Caco-2 (cell line): ENCODE results near the gene ADGRG3. TPM values are rescaled to one million over a fixed set of nuclear protein-coding genes. Genes with fewer than 3 reads are reported as not detected.

ENCODE experiments used
- BruUV-seq: library from RNA; stranded (reverse); fragments of 400-500 nt; replicated peaks from 2 replicates; lab custom pipeline; 2021; lab: Mats Ljungman, UMichigan
- CTCF ChIA-PET: fragments of 300-600 bp; sonication (Branson Sonifier 250); formaldehyde crosslinking; loops from one replicate; lab custom pipeline; 2022; ENCODE audit warnings: antibody characterized with exemption; lab: Charles Lee
- POLR2A ChIA-PET: fragments of 300-600 bp; sonication (Branson Sonifier 250); formaldehyde crosslinking; loops from one replicate; lab custom pipeline; 2022; ENCODE audit warnings: antibody characterized with exemption; lab: Charles Lee
- DNase-seq, 2 experiments: peaks; one replicate each; pipeline versions ENCODE4 v3.0.0 to v3.0.0-alpha.2; 2020 to 2022
- H3K27me3 ChIP-seq: replicated peaks from 2 replicates; pipeline ENCODE4 v1.6.0; 2011; ENCODE audit warnings: low read length; ENCODE audit not compliant: control insufficient read depth, insufficient read depth
- H3K36me3 ChIP-seq: 2 replicates; pipeline ENCODE4 v1.5.1; 2011; ENCODE audit warnings: low read length; ENCODE audit not compliant: control insufficient read depth, insufficient read depth
- H3K4me1 ChIP-seq: fragments of 250-450 bp; sonication (Bioruptor Pico); 2 replicates; pipeline ENCODE4 v1.5.1; 2020; ENCODE audit warnings: mild to moderate bottlenecking
- H3K4me3 ChIP-seq: 2 replicates; pipeline ENCODE4 v1.5.1; 2011; ENCODE audit warnings: low read depth, mild to moderate bottlenecking, control low read depth, low read length
- H3K9me3 ChIP-seq: fragments of 250-450 bp; sonication (Bioruptor Pico); 2 replicates; pipeline ENCODE4 v1.5.1; 2020; ENCODE audit warnings: mild to moderate bottlenecking, moderate library complexity
- H3K27ac Mint-ChIP-seq: one replicate; pipeline ENCODE4 v1.8.0; 2022; ENCODE audit warnings: mixed read lengths; ENCODE audit not compliant: unreplicated experiment
- H3K27me3 Mint-ChIP-seq: one replicate; pipeline ENCODE4 v1.8.0; 2022; ENCODE audit warnings: mixed read lengths; ENCODE audit not compliant: insufficient read depth, unreplicated experiment
- H3K36me3 Mint-ChIP-seq: one replicate; pipeline ENCODE4 v1.8.0; 2022; ENCODE audit warnings: mild to moderate bottlenecking, mixed read lengths; ENCODE audit not compliant: insufficient read depth, unreplicated experiment
- H3K4me1 Mint-ChIP-seq: one replicate; pipeline ENCODE4 v1.8.0; 2022; ENCODE audit warnings: low read depth, mixed read lengths; ENCODE audit not compliant: unreplicated experiment
- H3K4me3 Mint-ChIP-seq: one replicate; pipeline ENCODE4 v1.8.0; 2022; ENCODE audit warnings: mild to moderate bottlenecking, moderate library complexity, mixed read lengths; ENCODE audit not compliant: unreplicated experiment
- H3K9me3 Mint-ChIP-seq: one replicate; pipeline ENCODE4 v1.8.0; 2022; ENCODE audit warnings: mixed read lengths; ENCODE audit not compliant: unreplicated experiment
- CTCF ChIP-seq, 2 experiments: fragments of 200-600 bp in 1 of 2; IDR thresholded peaks; 1 replicate in 1 of 2; 2 replicates in 1 of 2; pipeline versions ENCODE4 v1.5.1 to v1.8.0; 2011 to 2022; ENCODE audit warnings: antibody characterized with exemption in 1 of 2, control low read depth in 1 of 2, inconsistent platforms in 1 of 2, low read depth in 1 of 2, low read length in 1 of 2, mild to moderate bottlenecking in 1 of 2, moderate library complexity in 1 of 2; ENCODE audit not compliant: insufficient read depth in 1 of 2, severe bottlenecking in 1 of 2, unreplicated experiment in 1 of 2
- intact Hi-C: fragments of 100-400 bp; cut with micrococcal nuclease; formaldehyde crosslinking; loops from one replicate; pipeline ENCODE4 v1.10.0; 2022; ENCODE audit not compliant: unreplicated experiment
- total RNA-seq: library from RNA; stranded (reverse); gene quantifications from 2 replicates; pipeline ENCODE4 v1.2.3, GENCODE V29; 2022

ADGRG3 gene
- total RNA-seq, 1 experiment from 2014 or later = 0.25 TPM

GRCh38 chr16:57704905-57705852 lies 37.1 kb downstream of the ADGRG3 start:
- TF ChIP-seq CTCF (IDR thresholded peaks at IDR 0.05; ENCODE audit: insufficient read depth in 1 of 2, low read depth in 1 of 2, low read length in 1 of 2, severe bottlenecking in 1 of 2, unreplicated experiment in 1 of 2) = no peak
- POLR2A ChIA-PET = no interaction called here
- H3K27me3 ChIP-seq = no peaks in the 10 kb centered on the region
- Mint-ChIP-seq H3K4me1 (peaks cover 35% of the 10 kb centered on the region), H3K4me3 (peak overlapping the region; percentile 64), H3K36me3 (no peaks in the 10 kb centered on the region), H3K27ac (peak overlapping the region; percentile 87), H3K27me3 (no peaks in the 10 kb centered on the region), H3K9me3 (peaks cover 15% of the 10 kb centered on the region)
- H3K4me3 ChIP-seq = no peak overlapping the region
- H3K36me3 ChIP-seq = no peaks in the 10 kb centered on the region
- H3K9me3 ChIP-seq = no peaks in the 10 kb centered on the region
- BruUV-seq = no TSS peak
- peaks cover 56% of the 10 kb centered on the region for H3K4me1 ChIP-seq
- CTCF ChIA-PET = interaction anchor here (1.5 to 2.2 kb wide), 2 partner anchors 31 to 114 kb away, joined by 6 to 10 read pairs; partner anchors contain the start of gene KATNB1
- DNase-seq = no peak
- intact Hi-C loops = loop anchor here (1.0 to 5.0 kb wide), 2 partner anchors 15 to 38 kb away; partner anchors contain the start of gene ADGRG3

- Histone ChIP-seq H3K4me3 (no peak overlapping the region), H3K4me1 (peaks cover 44% of the 10 kb centered on the region), H3K27me3 (no peaks in the 10 kb centered on the region), H3K36me3 (no peaks in the 10 kb centered on the region), H3K9me3 (no peaks in the 10 kb centered on the region)
- Mint-ChIP-seq H3K4me1 (peaks cover 25% of the 10 kb centered on the region), H3K27me3 (no peaks in the 10 kb centered on the region), H3K9me3 (peaks cover 15% of the 10 kb centered on the region), H3K27ac (no peak overlapping the region), H3K4me3 (peak overlapping the region; percentile 13), H3K36me3 (no peaks in the 10 kb centered on the region)
- no TSS peak for BruUV-seq
- ChIA-PET POLR2A (interaction anchor here (0.6 kb wide), 1 partner anchor 615 kb away, joined by 3 read pairs; the partner anchor contains the start of gene CPNE2), CTCF (no interaction called here)
- TF ChIP-seq CTCF (IDR thresholded peaks at IDR 0.05; ENCODE audit: insufficient read depth in 1 of 2, low read depth in 1 of 2, low read length in 1 of 2, severe bottlenecking in 1 of 2, unreplicated experiment in 1 of 2) = no peak
- no peak for DNase-seq
- intact Hi-C loops = no loop called here
These were observed 38.6 kb downstream of the ADGRG3 start for GRCh38 chr16:57706717-57707116.

- Mint-ChIP-seq H3K27ac (no peak overlapping the region), H3K27me3 (no peaks in the 10 kb centered on the region), H3K9me3 (peaks cover 15% of the 10 kb centered on the region), H3K36me3 (no peaks in the 10 kb centered on the region), H3K4me1 (peaks cover 20% of the 10 kb centered on the region), H3K4me3 (no peak overlapping the region)
- no peaks in the 10 kb centered on the region for H3K9me3 ChIP-seq
- BruUV-seq = no TSS peak
- DNase-seq = peak in 1 of 2 experiments; percentile 21
- CTCF ChIA-PET = no interaction called here
- H3K27me3 ChIP-seq = no peaks in the 10 kb centered on the region
- H3K36me3 ChIP-seq = no peaks in the 10 kb centered on the region
- peaks cover 37% of the 10 kb centered on the region for H3K4me1 ChIP-seq
- TF ChIP-seq CTCF (IDR thresholded peaks at IDR 0.05; ENCODE audit: insufficient read depth in 1 of 2, low read depth in 1 of 2, low read length in 1 of 2, severe bottlenecking in 1 of 2, unreplicated experiment in 1 of 2) = no peak
- no peak overlapping the region for H3K4me3 ChIP-seq
- POLR2A ChIA-PET = no interaction called here
- intact Hi-C loops = no loop called here
These were observed 39.2 kb downstream of the ADGRG3 start for GRCh38 chr16:57707331-57707730.
